Measurements from ENCODE around the gene SPRED2.

The SPRED2 gene

GRCh38 chr2:65438137-65438899 is 5.9 kb upstream of the SPRED2 start:
- DNase-seq, result no peak

GRCh38 chr2:65437392-65438135 is 5.2 kb upstream of the SPRED2 start:
- DNase-seq, result no peak

GRCh38 chr2:65436824-65437221 is 4.4 kb upstream of the SPRED2 start:
- DNase-seq, result no peak

- peak in 1 of 2 experiments; percentile 14 for DNase-seq
These were observed 3.9 kb upstream of the SPRED2 start for GRCh38 chr2:65436169-65436823.

- peak in 1 of 2 experiments; percentile 36 for DNase-seq
These were observed 3.3 kb upstream of the SPRED2 start for GRCh38 chr2:65435625-65436168.

GRCh38 chr2:65434592-65435241 is 2.3 kb upstream of the SPRED2 start:
- DNase-seq, result no peak

- DNase-seq, result no peak
These were observed 775 bp downstream of the SPRED2 start for GRCh38 chr2:65431421-65432226.

GRCh38 chr2:65430603-65431420 is 1.6 kb downstream of the SPRED2 start:
- DNase-seq, result peak in 1 of 2 experiments; percentile 75

- DNase-seq, result no peak
These were observed 2.4 kb downstream of the SPRED2 start for GRCh38 chr2:65429786-65430602.

- no peak for DNase-seq
These were observed 4.9 kb downstream of the SPRED2 start for GRCh38 chr2:65427532-65427931.

- no peak for DNase-seq
These were observed 7.1 kb downstream of the SPRED2 start for GRCh38 chr2:65425276-65425675.

GRCh38 chr2:65424391-65424790 is 8.0 kb downstream of the SPRED2 start:
- DNase-seq, result no peak

- no peak for DNase-seq
These were observed 11.0 kb downstream of the SPRED2 start for GRCh38 chr2:65421432-65421748.

- DNase-seq, result no peak
These were observed 11.5 kb downstream of the SPRED2 start for GRCh38 chr2:65420712-65421431.

- DNase-seq, result no peak
These were observed 14.8 kb downstream of the SPRED2 start for GRCh38 chr2:65417509-65418085.

GRCh38 chr2:65416945-65417344 is 15.5 kb downstream of the SPRED2 start:
- DNase-seq, result no peak

GRCh38 chr2:65416321-65416720 is 16.1 kb downstream of the SPRED2 start:
- no peak for DNase-seq

GRCh38 chr2:65415091-65415490 is 17.3 kb downstream of the SPRED2 start:
- no peak for DNase-seq

- DNase-seq, result no peak
These were observed 18.8 kb downstream of the SPRED2 start for GRCh38 chr2:65413610-65414009.

All from cerebellar nuclear complex (tissue), 1 donor.